GM11168 (cell line): Measurements from ENCODE around the gene LYZL4.

Experiments used
- in situ Hi-C: fragments of 300-500 bp; cut with MboI; formaldehyde crosslinking; loops from one replicate; pipeline ENCODE4 v1.12.0; 2022; ENCODE audit warnings: low sequenced_read_pairs; ENCODE audit not compliant: unreplicated experiment

Gene LYZL4, protein sequence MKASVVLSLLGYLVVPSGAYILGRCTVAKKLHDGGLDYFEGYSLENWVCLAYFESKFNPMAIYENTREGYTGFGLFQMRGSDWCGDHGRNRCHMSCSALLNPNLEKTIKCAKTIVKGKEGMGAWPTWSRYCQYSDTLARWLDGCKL

DNA sequence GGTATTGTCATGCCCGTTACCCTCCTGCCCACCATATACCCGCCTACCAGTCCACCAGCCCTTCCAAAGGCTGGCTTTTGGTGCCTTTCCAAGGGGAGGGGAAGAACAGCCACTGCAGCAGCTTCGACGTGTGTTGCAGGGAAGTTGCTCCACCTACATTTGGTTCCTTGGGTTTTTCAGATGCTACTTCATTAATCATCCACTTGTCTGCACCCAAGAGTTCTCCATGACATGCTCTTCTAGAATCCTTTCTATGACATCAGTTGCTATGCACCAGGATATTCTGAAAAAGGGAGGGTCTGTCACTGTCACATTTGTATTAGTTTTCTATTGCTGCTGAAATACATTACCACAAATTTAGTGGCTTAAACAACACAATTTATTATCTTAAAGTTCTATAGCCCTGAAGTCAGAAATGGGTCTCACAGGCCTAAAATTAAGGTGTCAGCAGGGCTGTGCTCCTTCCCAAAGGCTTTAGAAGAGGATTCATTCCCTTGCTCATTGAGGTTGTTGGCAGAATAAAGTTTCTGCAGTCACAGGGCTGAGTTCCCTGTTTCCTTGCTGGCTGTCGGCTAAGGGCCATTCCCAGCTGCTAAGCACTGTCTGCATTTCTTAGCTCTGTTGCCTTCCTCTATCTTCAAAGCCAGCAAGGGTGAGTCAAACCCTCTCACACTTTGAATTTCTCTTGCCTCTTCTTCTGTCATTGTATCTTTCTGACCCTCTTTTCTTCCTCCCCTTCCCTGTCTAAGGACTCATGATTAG lies at the start of gene LYZL4:
Gene LYZL4 (minus strand): TSS at position 241 of the 762 bp plus-strand sequence. CDS start 3,359 bp downstream, outside the sequence.
- in situ Hi-C loops: no loop called here

DNA sequence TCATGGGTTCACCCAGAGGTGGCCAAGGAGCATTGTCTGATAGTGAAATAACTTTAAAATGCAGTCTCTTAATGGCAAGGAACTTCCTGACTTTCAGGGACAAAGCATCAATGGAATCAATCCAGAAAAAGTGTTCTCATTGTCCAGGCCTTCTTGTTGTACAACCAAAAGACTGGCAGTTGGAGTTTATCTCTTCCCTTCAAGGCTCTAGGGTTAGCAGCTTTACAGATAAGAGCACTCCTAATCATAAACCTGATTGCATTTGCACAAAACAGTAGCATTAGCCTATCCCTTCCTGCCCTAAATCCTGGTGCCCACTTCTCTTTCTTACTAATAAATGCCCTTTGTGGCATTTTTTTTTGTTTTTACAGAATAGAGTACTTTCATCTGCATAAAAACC lies 48.7 kb upstream of the LYZL4 start:
- in situ Hi-C loops: no loop called here

DNA sequence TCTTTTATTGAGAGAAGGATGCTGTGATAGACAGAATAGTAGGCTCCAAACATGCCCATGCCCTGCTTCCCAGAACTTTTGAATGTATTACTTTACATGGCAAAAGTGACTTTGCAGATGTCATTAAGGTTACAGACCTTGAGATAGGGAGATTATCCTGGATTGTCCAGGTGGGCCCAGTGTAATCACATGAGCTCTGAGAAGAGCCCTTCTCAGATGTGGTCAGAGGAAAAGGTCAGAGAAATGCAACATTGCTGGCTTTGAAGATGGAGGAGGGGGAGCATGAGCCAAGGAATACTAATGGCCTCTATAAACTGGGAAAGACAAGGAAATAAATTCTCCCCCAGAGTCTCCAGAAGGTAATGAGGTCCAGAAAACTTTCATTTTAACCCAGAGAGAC lies 45.8 kb upstream of the LYZL4 start:
- in situ Hi-C loops: no loop called here

DNA sequence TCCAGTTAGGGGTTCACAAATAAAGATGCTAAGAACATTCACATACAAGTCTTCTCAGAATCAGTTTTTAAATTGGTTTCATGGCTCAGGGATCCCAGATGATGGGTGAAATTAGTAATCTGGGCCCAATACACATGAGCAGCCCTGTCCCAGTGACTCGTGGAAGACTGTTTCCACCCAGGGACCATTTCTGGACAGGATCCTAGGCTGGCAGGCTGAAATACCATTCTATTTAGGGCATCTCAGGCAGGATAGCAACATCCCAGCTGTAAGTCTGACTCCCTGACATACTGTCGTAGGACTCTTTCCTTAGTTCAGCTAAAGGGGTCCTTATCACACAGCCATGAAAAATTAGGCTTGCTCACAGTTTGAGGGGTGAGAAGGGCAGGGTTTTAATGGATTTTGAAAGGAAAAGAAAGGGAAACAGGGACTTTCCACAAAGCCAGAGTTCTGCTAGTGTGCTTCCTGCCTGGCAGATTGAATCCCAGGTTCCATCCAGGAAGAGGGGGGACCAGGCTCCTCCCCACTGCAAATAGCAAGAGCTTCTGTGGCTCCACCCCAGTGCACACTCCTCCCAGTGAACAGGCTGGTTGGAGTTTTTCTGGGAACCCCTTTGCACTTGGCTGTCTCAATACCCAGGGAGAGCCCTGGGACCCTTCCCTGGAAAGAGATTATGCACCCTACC lies 41.3 kb upstream of the LYZL4 start:
- in situ Hi-C loops: no loop called here

DNA sequence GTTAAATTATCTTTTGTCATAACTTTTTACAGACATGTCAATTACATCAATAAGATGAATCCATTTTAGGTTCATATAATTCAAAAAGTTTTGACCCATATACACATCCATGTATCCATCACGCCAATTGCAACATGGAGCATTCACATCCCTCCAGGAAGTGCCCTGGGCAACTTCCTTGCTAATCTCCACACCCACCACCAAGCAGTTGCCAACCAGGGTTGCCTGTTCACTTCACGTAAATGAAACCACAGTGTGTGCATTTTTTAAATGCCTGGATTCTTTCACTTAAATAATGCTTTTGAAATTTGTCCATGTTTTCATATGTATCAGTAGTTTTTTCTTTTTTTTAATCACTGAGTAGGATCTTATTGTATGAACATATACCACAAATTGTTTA lies 40.7 kb upstream of the LYZL4 start:
- in situ Hi-C loops: no loop called here

DNA sequence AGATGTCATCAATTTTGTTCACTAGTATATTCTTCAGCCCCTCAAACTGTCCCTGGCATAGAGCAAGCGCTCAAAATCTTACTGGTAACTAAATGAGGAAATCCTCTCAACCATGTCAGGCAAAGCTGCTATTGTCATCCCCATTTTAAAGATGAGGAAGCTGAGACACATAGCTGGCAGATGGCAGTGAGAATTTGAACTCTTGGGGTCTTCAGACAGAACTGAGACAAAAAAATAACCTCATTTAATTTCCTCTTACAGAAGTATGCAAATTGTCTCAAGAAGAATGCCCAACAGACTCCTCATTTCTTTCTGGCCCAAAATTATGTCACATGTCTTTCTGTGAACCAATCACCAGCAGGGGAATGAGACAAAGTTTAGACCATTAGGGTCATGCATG lies 40.2 kb upstream of the LYZL4 start:
- in situ Hi-C loops: no loop called here

DNA sequence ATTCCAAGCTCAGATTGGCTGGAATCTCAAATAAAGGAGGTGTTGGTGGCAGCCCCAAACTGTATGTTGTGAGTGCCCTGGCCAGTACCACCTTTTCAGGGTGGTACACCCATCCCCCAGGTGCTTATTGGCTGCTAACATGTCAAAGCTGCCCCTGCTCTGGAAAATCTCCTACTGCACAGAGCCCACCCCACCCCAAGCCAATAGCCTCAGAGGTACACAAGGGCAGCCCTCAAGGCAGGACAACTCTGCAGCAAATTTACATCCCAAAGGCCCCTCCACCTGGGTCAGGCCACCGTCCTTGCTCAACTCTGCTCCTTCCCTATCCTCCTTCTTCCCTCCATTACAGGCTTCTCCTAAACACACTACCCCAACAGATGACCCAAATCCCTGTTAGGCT lies 37.1 kb upstream of the LYZL4 start:
- in situ Hi-C loops: loop anchor here (25.0 kb wide), 2 partner anchors 335 to 535 kb away; no protein-coding TSS in a partner anchor

DNA sequence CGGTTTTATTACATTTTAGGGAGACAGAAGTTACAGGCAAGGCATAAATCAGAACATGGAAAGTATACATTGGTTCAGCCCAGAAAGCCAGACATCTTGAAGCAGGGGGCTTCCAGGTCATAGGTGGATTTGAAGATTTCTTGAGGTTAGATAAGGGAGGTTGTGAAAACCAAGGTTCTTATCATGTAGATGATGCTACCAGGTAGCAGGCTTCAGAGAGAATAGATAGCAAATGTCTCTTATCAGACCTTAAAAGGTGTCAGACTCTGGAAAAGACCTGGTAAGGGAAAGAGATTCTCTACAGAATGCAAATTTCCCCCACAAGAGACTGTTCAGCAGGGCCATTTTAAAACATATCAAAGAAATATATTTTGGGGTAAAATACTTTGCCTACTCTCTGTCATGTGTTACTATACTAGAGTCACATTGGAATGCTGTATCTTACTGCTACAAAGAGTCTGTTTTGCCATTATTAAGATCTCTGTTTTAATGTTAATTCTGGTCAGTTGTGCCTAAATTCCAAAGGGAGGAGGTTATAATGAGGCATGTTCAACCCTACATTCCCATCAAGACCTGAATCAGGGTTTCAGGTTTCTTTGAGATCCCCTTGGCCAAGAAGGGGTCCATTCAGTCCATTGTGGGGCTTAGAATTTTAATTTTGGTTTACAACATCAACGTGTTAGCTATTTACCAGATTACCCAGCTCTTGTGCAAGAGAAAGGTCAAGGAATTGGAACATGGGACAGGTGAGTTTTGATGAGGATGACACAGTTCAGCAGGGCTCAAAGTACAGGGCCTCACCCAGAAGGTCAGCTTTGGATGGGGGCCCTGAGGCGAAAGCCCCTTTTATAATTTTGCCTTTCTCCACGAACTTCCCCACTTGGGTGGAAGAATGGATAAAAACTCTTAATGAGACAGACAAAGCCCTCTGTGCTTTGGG lies 36.0 kb upstream of the LYZL4 start:
- in situ Hi-C loops: loop anchor here (25.0 kb wide), 2 partner anchors 334 to 534 kb away; no protein-coding TSS in a partner anchor

DNA sequence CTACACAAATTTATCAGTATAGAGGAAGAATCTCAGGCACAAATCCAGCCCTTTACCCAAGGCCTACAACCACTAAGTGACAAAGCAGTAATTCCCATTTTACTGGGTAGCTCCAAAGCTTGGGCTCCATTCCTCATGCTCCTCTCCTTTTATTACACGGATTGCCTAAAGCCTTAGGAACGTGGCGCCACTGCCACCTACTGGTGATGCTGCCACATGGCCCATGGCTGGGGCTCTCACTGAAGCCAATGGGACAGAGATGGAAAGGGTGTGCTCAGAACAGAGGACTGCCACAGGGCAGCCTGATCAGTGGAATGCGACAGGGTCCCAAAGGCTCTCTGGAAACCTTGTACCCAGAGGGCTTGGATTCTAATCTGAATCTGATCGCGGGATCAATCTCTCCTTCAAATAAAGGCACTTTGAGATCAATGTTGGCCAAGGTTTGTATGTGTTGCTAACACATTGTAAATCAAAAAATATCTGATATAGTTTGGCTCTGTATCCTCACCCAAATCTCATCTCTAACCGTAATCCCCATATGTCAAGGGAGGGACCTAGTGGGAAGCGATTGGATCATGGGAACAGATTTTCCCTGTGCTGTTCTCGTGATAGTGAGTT lies 33.5 kb upstream of the LYZL4 start:
- in situ Hi-C loops: loop anchor here (25.0 kb wide), 2 partner anchors 332 to 532 kb away; no protein-coding TSS in a partner anchor

DNA sequence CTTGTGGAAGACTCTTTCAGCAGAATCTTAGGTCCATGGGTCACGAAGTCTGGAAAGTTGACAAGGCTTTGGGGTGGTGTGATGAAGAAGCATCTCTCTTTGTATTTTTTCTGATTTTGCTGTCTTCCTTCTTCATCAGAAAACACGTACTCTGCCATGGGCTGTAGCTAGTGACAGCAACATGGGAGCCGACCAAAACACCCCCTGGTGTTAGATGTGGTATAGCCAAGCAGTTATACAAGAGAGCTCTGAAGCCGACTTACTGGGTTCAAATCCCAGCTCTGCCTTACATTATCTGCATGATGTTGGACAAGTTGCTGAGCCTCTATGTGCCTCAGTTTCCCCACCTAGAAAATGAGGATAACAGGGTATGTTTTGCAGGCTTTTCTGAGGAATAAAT lies 32.9 kb upstream of the LYZL4 start:
- in situ Hi-C loops: loop anchor here (25.0 kb wide), 2 partner anchors 331 to 531 kb away; no protein-coding TSS in a partner anchor

DNA sequence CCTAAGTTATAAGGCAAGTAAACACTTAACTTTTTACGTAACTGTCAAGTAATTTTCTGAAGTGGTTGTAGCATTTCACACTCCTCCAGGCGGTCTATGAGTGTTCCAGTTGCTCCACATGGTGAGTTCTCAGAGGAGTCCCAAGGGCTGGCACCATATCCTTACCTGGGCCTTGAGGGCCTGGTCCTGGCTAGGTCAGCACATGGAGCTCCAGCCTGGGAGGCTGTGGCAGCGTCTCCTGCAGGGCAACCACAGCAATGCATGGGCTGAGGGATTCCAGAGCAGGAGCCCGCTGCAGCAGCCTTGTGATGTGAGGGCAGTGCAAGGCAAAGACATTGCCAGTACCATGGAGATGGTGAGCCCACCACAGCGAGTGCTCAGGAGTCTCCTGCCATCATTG lies 32.2 kb upstream of the LYZL4 start:
- in situ Hi-C loops: loop anchor here (25.0 kb wide), 2 partner anchors 330 to 530 kb away; no protein-coding TSS in a partner anchor

DNA sequence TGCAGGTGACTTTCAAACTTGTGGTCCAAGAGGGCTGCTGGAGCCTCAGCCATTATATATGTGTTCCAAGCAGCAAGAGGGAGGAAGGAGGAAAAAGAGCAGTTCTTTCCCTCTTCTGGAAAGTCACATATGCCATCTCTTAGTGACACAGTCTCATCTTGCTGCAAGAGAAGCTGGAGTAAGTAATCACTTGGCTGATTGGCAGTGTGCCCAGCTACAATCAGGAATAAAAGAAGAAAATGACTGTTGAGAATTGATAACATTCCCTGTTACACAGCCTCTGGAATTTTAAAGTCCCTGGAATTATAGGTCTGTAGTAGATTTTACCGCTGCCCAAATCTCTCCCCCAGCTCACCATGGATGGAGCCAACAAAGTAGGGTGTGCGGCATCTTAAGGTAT lies 31.4 kb upstream of the LYZL4 start:
- in situ Hi-C loops: loop anchor here (25.0 kb wide), 2 partner anchors 329 to 529 kb away; no protein-coding TSS in a partner anchor

DNA sequence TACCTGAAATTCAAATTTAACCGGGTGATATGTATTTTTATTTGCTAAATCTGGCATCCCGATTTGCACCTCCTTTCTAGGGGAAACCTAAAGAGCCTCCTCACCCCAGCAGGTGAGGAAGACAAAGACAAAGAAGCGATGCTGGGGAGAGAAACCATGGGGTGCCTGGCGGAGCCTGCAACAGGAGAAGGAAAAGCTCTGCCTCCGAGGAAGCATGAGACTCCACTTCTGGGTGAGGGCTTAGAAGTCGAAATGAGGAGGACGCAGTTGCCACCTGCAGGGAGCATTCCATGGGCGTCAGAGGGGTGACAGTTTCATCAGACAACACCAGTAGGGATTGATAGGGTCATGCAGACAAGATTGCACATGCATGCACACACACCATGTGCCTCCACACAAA lies 30.5 kb upstream of the LYZL4 start:
- in situ Hi-C loops: loop anchor here (25.0 kb wide), 2 partner anchors 329 to 529 kb away; no protein-coding TSS in a partner anchor

DNA sequence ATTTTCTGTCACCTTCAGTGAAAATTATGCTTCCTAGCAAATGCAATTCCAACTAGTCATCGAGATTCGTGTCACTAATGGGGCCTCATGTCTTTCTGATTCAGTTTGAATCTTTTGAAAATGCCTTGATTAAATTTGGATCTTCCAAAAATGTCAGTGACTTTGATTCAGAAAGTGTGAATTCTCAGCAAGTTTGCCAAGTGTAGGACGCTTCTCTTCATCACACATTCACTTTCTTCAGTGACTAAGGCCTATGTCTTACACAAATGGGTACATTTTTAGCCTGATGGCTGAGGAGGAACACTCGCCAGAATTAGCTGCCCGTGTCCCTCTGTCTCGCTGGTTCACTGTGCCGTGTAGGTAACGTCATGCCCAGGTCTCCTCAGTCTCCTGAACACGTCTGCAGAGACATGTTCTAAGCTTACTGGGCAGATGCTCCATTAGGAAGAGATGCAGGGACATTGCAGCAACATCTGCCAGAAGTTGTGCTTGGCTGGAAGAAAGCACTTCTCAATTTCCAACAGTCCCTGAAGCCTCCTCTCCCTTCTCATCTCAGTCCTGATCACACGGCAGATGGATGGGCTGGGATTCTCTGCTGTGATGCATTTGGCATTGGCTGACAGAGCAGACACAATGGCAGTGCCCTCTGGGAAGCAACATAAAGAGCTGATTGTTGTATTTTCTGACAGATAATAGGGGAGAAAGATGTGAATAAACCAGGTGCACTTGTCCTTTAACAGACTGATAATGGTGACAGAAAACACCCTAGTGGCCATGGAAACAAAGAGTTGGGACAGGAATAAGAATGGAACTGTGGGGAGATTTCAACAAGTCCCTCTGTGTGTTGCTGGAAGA lies 29.1 kb upstream of the LYZL4 start:
- in situ Hi-C loops: loop anchor here (5.0 to 25.0 kb wide), 3 partner anchors 192 to 527 kb away; no protein-coding TSS in a partner anchor

DNA sequence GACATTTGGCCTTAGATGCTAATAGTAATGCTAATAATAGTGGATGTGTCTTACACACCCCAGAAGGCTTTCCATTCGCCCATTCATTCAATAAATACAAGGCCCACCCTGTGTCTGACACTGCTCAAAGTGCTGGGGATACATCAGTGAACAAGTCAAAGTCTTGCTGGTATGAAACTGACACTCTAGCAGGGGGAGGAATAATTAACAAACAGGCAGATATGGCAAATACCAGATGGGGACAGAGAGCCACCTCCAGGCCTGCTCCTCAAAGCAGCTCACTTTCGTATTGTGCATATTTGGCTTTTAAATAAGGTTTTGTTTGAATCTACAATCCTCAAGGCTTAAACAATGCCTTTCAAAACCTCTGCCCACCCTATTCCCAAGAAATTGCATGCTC lies 28.3 kb upstream of the LYZL4 start:
- in situ Hi-C loops: loop anchor here (5.0 to 25.0 kb wide), 3 partner anchors 191 to 526 kb away; no protein-coding TSS in a partner anchor

DNA sequence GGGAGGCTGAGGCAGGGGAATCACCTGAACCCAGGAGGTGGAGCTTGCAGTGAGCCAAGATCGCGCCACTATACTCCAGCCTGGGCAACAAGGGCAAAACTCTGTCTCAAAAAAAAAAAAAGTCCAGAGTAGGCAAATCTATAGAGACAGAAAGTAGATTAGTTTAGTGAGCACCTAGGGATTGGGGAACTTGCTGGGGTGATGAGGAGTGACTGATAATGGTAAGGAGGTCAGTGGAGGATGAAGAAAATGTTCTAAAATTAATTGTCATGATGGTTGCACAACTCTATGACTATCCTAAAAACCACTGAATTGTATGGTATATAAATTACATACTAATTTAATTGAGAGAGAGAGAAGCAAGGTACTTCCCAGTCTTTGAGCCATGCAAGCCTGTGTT lies 27.8 kb upstream of the LYZL4 start:
- in situ Hi-C loops: loop anchor here (5.0 to 25.0 kb wide), 3 partner anchors 191 to 526 kb away; no protein-coding TSS in a partner anchor

DNA sequence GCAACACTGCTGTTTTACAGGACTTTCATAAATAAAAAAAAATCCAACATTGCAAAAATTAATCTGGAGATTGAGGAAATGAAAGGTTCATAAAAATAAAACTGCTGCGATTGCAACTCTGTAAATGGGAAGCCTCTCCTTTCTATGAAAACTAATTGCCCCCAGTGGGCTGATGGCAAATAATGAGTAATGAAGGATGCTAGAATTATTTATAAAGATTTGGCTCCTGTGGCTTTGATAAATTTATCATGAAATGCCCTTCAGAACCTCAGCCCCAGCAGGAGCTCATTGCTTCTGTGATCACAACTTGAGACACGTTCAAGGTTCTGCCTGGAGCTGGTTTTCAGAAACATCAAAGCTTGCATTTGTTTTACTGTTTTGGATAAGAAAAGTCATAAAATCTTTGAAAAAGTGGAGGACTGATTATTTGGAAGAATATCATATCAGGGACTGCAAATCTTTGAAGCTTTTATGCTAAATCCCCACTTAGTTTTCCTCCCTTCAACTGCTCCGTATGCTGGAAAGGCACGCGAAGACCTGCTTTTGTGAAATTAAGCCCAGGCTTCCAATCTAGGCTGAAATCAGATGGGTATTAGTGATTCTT lies 24.5 kb upstream of the LYZL4 start:
- in situ Hi-C loops: loop anchor here (5.0 to 25.0 kb wide), 3 partner anchors 188 to 523 kb away; no protein-coding TSS in a partner anchor

DNA sequence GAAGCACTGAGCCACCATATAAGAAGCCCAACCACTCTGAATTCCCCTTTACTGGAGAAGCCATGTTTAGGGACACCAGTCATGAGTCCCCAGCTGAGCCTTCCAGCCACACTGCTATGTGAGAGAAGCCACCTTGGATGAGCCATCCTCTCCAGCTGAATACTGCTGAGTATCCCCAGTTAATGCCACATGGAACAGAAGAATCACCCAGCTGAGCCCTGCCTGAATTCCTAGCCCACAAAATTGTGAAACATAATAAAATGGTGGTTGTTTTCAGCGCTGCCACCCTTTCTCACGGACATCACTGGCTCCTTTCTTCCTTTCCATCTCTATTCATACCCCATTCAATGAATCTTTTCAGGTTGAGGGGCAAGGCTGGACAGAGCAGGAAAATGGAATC lies 22.1 kb upstream of the LYZL4 start:
- in situ Hi-C loops: loop anchor here (25.0 kb wide), 2 partner anchors 320 to 520 kb away; no protein-coding TSS in a partner anchor
